ENCODE measurements around the gene WNT5A. TPM values are rescaled to one million over a fixed set of nuclear protein-coding genes. Genes with fewer than 3 reads are reported as not detected.

Gene WNT5A
- total RNA-seq, 4 donors from 2014 or later, result 3.1 to 46.3 (median 11.3) TPM

GRCh38 chr3:55443346-55443745 lies 43.8 kb downstream of the WNT5A start:
- WGBS, 2 donors (ENCODE audit: low coverage in 1 of 2), result 86 to 100% methylated on average over 3 of the region's 3 CpGs
- no peak for TF ChIP-seq POLR2AphosphoS5 (IDR thresholded peaks at IDR 0.05)
- H3K27me3 ChIP-seq, result no peaks in the 10 kb centered on the region

GRCh38 chr3:55442861-55443260 lies 44.2 kb downstream of the WNT5A start:
- Histone ChIP-seq H3K27ac (no peak overlapping the region), H3K4me1 (no peaks in the 10 kb centered on the region), H3K36me3 (no peaks in the 10 kb centered on the region), H3K4me3 (no peak overlapping the region), H3K27me3 (no peaks in the 10 kb centered on the region), H3K9me3 (no peaks in the 10 kb centered on the region)
- ATAC-seq, result no peak
- 73 to 86% methylated on average over 2 to 3 of the region's 3 CpGs for WGBS, 2 donors (ENCODE audit: low coverage in 1 of 2)
- TF ChIP-seq EP300 (IDR thresholded peaks at IDR 0.05), result no peak
- no peak for TF ChIP-seq POLR2AphosphoS5 (IDR thresholded peaks at IDR 0.05)
- no peak for TF ChIP-seq CTCF (IDR thresholded peaks at IDR 0.05)
- TF ChIP-seq POLR2A (IDR thresholded peaks at IDR 0.05), result no peak

More at GRCh38 chr3:55443346-55443745, 43.8 kb downstream of the WNT5A start:
- Histone ChIP-seq H3K9me3 (no peaks in the 10 kb centered on the region), H3K27ac (no peak overlapping the region), H3K4me1 (no peaks in the 10 kb centered on the region), H3K4me3 (no peak overlapping the region), H3K36me3 (no peaks in the 10 kb centered on the region)
- ATAC-seq, result no peak

- Histone ChIP-seq H3K4me3 (no peak overlapping the region), H3K4me1 (no peaks in the 10 kb centered on the region), H3K36me3 (no peaks in the 10 kb centered on the region), H3K27ac (no peak overlapping the region), H3K27me3 (no peaks in the 10 kb centered on the region), H3K9me3 (no peaks in the 10 kb centered on the region)
- no peak for ATAC-seq
- WGBS, 2 donors (ENCODE audit: low coverage in 1 of 2), result 84 to 100% methylated on average over 3 to 4 of the region's 4 CpGs
- no peak for TF ChIP-seq POLR2AphosphoS5 (IDR thresholded peaks at IDR 0.05)
- no peak for TF ChIP-seq POLR2A (IDR thresholded peaks at IDR 0.05)
- no peak for TF ChIP-seq CTCF (IDR thresholded peaks at IDR 0.05)
- no peak for TF ChIP-seq EP300 (IDR thresholded peaks at IDR 0.05)
These were observed 45.6 kb downstream of the WNT5A start for GRCh38 chr3:55441499-55441898.

- Histone ChIP-seq H3K36me3 (no peaks in the 10 kb centered on the region), H3K9me3 (no peaks in the 10 kb centered on the region), H3K4me1 (no peaks in the 10 kb centered on the region), H3K27me3 (no peaks in the 10 kb centered on the region), H3K27ac (no peak overlapping the region), H3K4me3 (no peak overlapping the region)
- WGBS, 2 donors (ENCODE audit: low coverage in 1 of 2), result 83 to 100% methylated on average over 1 to 2 of the region's 2 CpGs
- TF ChIP-seq CTCF (IDR thresholded peaks at IDR 0.05) (no peak), EP300 (IDR thresholded peaks at IDR 0.05) (no peak), POLR2A (IDR thresholded peaks at IDR 0.05) (no peak), POLR2AphosphoS5 (IDR thresholded peaks at IDR 0.05) (no peak)
- no peak for ATAC-seq
These were observed 46.9 kb downstream of the WNT5A start for GRCh38 chr3:55440104-55440708.

GRCh38 chr3:55439657-55440056 lies 47.4 kb downstream of the WNT5A start:
- ATAC-seq, result no peak
- Histone ChIP-seq H3K4me1 (no peaks in the 10 kb centered on the region), H3K36me3 (no peaks in the 10 kb centered on the region), H3K27me3 (no peaks in the 10 kb centered on the region), H3K9me3 (no peaks in the 10 kb centered on the region), H3K27ac (no peak overlapping the region), H3K4me3 (no peak overlapping the region)
- WGBS, 2 donors (ENCODE audit: low coverage in 1 of 2), result 94 to 100% methylated on average over 1 to 3 of the region's 3 CpGs
- no peak for TF ChIP-seq POLR2AphosphoS5 (IDR thresholded peaks at IDR 0.05)
- no peak for TF ChIP-seq CTCF (IDR thresholded peaks at IDR 0.05)
- no peak for TF ChIP-seq POLR2A (IDR thresholded peaks at IDR 0.05)
- TF ChIP-seq EP300 (IDR thresholded peaks at IDR 0.05), result no peak
